GM06990 (cell line): ENCODE results near the gene PDZRN4.

Experiments used
- DNase-seq: peaks from one replicate; pipeline ENCODE4 v3.0.0-alpha.2; 2011; ENCODE audit not compliant: insufficient read length; ENCODE audit errors: extremely low read depth
- H3K27me3 ChIP-seq: replicated peaks from 2 replicates; pipeline ENCODE4 v1.6.0; 2011; ENCODE audit warnings: low read length; ENCODE audit not compliant: control insufficient read depth, insufficient read depth
- H3K36me3 ChIP-seq: 2 replicates; pipeline ENCODE4 v1.5.1; 2011; ENCODE audit warnings: low read length; ENCODE audit not compliant: control insufficient read depth, insufficient read depth
- H3K4me3 ChIP-seq: replicated peaks from 2 replicates; pipeline ENCODE4 v1.5.1; 2011; ENCODE audit warnings: low read depth, mild to moderate bottlenecking, control low read depth, low read length
- TF ChIP-seq, protein P1 (sequence below): IDR thresholded peaks from 2 replicates; pipeline ENCODE4 v1.5.1; 2011; ENCODE audit warnings: low read length, control low read depth, mild to moderate bottlenecking, inconsistent platforms; ENCODE audit not compliant: insufficient read depth, poor library complexity, severe bottlenecking

Gene PDZRN4

GRCh38 chr12:41348198-41348597 lies 160.1 kb downstream of the PDZRN4 start:
- TF ChIP-seq, protein P1, sequence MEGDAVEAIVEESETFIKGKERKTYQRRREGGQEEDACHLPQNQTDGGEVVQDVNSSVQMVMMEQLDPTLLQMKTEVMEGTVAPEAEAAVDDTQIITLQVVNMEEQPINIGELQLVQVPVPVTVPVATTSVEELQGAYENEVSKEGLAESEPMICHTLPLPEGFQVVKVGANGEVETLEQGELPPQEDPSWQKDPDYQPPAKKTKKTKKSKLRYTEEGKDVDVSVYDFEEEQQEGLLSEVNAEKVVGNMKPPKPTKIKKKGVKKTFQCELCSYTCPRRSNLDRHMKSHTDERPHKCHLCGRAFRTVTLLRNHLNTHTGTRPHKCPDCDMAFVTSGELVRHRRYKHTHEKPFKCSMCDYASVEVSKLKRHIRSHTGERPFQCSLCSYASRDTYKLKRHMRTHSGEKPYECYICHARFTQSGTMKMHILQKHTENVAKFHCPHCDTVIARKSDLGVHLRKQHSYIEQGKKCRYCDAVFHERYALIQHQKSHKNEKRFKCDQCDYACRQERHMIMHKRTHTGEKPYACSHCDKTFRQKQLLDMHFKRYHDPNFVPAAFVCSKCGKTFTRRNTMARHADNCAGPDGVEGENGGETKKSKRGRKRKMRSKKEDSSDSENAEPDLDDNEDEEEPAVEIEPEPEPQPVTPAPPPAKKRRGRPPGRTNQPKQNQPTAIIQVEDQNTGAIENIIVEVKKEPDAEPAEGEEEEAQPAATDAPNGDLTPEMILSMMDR: no peak
- Histone ChIP-seq H3K27me3 (no peaks in the 10 kb centered on the region), H3K4me3 (no peak overlapping the region), H3K36me3 (no peaks in the 10 kb centered on the region)
- DNase-seq: no peak

DNA sequence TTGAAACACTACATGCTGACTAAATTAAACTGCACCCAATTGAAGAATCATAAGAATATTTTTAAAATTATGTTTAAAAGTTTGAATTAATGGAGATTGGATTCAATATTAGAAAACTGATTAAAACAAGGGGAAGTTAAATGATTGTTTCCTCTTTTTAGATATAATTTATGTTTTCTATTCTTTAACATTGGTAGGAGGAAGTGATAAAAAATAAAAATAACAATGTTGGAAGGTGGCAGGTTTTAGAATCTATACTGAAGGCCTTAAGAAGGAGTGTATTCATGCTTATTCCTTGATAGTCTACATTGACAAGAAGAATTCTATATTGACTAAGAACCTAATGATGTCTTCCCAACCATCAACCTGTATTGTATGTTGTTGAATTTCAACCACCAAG lies 168.1 kb downstream of the PDZRN4 start:
- TF ChIP-seq, protein P1: no peak
- no peaks in the 10 kb centered on the region for H3K36me3 ChIP-seq
- H3K27me3 ChIP-seq: no peaks in the 10 kb centered on the region
- no peak overlapping the region for H3K4me3 ChIP-seq
- no peak for DNase-seq

- DNase-seq: no peak
- no peaks in the 10 kb centered on the region for H3K36me3 ChIP-seq
Measured at GRCh38 chr12:41361738-41362137, 173.6 kb downstream of the PDZRN4 start.

GRCh38 chr12:41362510-41362909 lies 174.4 kb downstream of the PDZRN4 start:
- H3K4me3 ChIP-seq: no peak overlapping the region
- no peak for DNase-seq
- TF ChIP-seq, protein P1: no peak
- no peaks in the 10 kb centered on the region for H3K36me3 ChIP-seq
- H3K27me3 ChIP-seq: no peaks in the 10 kb centered on the region

More at GRCh38 chr12:41361738-41362137, 173.6 kb downstream of the PDZRN4 start:
- TF ChIP-seq, protein P1: no peak
- no peak overlapping the region for H3K4me3 ChIP-seq
- H3K27me3 ChIP-seq: no peaks in the 10 kb centered on the region

- Histone ChIP-seq H3K4me3 (no peak overlapping the region), H3K36me3 (no peaks in the 10 kb centered on the region), H3K27me3 (no peaks in the 10 kb centered on the region)
- no peak for DNase-seq
- TF ChIP-seq, protein P1: no peak
Measured at GRCh38 chr12:41362931-41363330, 174.8 kb downstream of the PDZRN4 start.

- Histone ChIP-seq H3K4me3 (no peak overlapping the region), H3K36me3 (no peaks in the 10 kb centered on the region), H3K27me3 (no peaks in the 10 kb centered on the region)
- DNase-seq: no peak
- TF ChIP-seq, protein P1: no peak
Measured at GRCh38 chr12:41364211-41364610, 176.1 kb downstream of the PDZRN4 start.
